ENCODE results near the gene MPHOSPH10.

The MPHOSPH10 gene

DNA sequence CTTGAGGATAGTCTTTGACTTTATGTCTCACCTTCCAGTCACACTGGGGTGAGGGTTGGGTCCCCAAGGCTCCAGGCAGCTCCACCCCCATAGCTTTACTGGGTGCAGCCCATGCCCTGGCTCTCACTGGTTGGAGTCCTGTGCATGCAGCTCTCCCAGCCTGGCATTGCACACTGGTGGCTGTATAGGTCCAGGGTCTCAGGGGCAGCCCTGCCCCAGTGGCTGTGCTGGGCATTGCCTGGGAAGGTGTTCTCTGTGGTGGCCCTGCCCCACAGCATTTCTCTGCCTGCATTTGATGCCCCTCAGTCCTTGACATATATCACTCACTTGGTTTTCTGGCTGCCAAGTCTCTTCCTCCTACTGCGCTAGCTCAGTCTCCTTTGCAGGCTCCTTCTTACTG lies 21.2 kb downstream of the MPHOSPH10 start:
- Histone ChIP-seq H3K9me3 (ENCODE audit: control extremely low read depth in 1 of 5, control insufficient read depth in 4 of 5, insufficient read depth in 2 of 5, low read depth in 1 of 5, low read length in 4 of 5) (no peaks in the 10 kb centered on the region), H3K4me1 (ENCODE audit: control extremely low read depth in 1 of 4, control insufficient read depth in 4 of 4, insufficient read depth in 4 of 4, low read length in 3 of 4) (no peaks in the 10 kb centered on the region), H3K36me3 (ENCODE audit: control insufficient read depth in 4 of 4, insufficient read depth in 4 of 4, low read length in 3 of 4) (peaks cover 19 to 37% (median 31%) of the 10 kb centered on the region in 4 experiments), H3K4me3 (ENCODE audit: control insufficient read depth in 1 of 7, extremely low read depth in 1 of 7, insufficient read depth in 4 of 7, low read depth in 2 of 7, low read length in 6 of 7) (no peak overlapping the region), H3K27ac (ENCODE audit: insufficient read depth in 1 of 2, low read depth in 1 of 2, low read length in 2 of 2, poor library complexity in 1 of 2, severe bottlenecking in 2 of 2) (no peak overlapping the region), H3K27me3 (replicated peaks in 2 of 5; ENCODE audit: control insufficient read depth in 4 of 5, insufficient read depth in 5 of 5, low read length in 4 of 5) (peaks cover 0 to 4% (median 0%) of the 10 kb centered on the region in 5 experiments)
- ChIA-PET CTCF (no interaction called here), POLR2A (no interaction called here)
- DNase-seq, result no peak
- whole genome bisulfite sequencing (ENCODE audit: insufficient coverage), result 75% methylated on average over 1 of the region's 1 CpG

- POLR2A ChIA-PET, result interaction anchor here (0.6 to 1.0 kb wide), 2 partner anchors 19 to 86 kb away, joined by 3 read pairs; no protein-coding TSS in a partner anchor
- H3K9me3 ChIP-seq (ENCODE audit: control extremely low read depth in 1 of 5, control insufficient read depth in 4 of 5, insufficient read depth in 2 of 5, low read depth in 1 of 5, low read length in 4 of 5), result no peaks in the 10 kb centered on the region
- CTCF ChIA-PET, result interaction anchor here (1.1 to 4.6 kb wide), 3 partner anchors 53 to 358 kb away, joined by 3 to 20 read pairs (median 4); no protein-coding TSS in a partner anchor
- H3K4me1 ChIP-seq (ENCODE audit: control extremely low read depth in 1 of 4, control insufficient read depth in 4 of 4, insufficient read depth in 4 of 4, low read length in 3 of 4), result peaks cover 0 to 9% (median 4%) of the 10 kb centered on the region in 4 experiments
- 98% methylated on average over 10 of the region's 11 CpGs for WGBS (ENCODE audit: insufficient coverage)
- H3K27me3 ChIP-seq (replicated peaks in 2 of 5; ENCODE audit: control insufficient read depth in 4 of 5, insufficient read depth in 5 of 5, low read length in 4 of 5), result peaks cover 0 to 6% (median 0%) of the 10 kb centered on the region in 5 experiments
- H3K36me3 ChIP-seq (ENCODE audit: control insufficient read depth in 4 of 4, insufficient read depth in 4 of 4, low read length in 3 of 4), result peaks cover 6 to 21% (median 17%) of the 10 kb centered on the region in 4 experiments
- no peak for DNase-seq
- no peak overlapping the region for H3K27ac ChIP-seq (ENCODE audit: insufficient read depth in 1 of 2, low read depth in 1 of 2, low read length in 2 of 2, poor library complexity in 1 of 2, severe bottlenecking in 2 of 2)
- H3K4me3 ChIP-seq (ENCODE audit: control insufficient read depth in 1 of 7, extremely low read depth in 1 of 7, insufficient read depth in 4 of 7, low read depth in 2 of 7, low read length in 6 of 7), result no peak overlapping the region
Measured at GRCh38 chr2:71153585-71154224, 23.3 kb downstream of the MPHOSPH10 start.

DNA sequence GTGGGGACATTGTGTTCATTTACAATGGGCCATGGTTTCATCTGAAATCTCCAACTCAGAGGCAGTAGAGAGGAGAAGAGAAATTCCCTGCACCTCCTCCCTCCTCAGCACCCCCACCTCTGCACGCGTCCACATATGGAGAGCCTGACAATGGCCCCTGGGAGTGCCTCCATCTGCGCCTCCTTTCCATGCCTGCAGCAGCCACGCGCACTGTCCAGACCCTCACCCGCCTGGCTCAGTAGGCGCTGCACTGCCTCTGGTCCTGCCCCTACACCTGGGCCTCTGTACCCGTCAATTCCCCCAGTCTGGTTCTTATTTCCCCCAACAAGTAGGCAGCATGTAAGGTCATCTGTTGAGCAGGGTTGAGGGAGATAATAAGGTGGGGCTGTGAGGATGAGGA lies 23.8 kb downstream of the MPHOSPH10 start:
- H3K4me1 ChIP-seq (ENCODE audit: control extremely low read depth in 1 of 4, control insufficient read depth in 4 of 4, insufficient read depth in 4 of 4, low read length in 3 of 4), result peaks cover 0 to 9% (median 4%) of the 10 kb centered on the region in 4 experiments
- 100% methylated on average over 5 of the region's 8 CpGs for WGBS (ENCODE audit: insufficient coverage)
- H3K4me3 ChIP-seq (ENCODE audit: control insufficient read depth in 1 of 7, extremely low read depth in 1 of 7, insufficient read depth in 4 of 7, low read depth in 2 of 7, low read length in 6 of 7), result no peak overlapping the region
- peaks cover 0 to 6% (median 0%) of the 10 kb centered on the region in 5 experiments for H3K27me3 ChIP-seq (replicated peaks in 2 of 5; ENCODE audit: control insufficient read depth in 4 of 5, insufficient read depth in 5 of 5, low read length in 4 of 5)
- no peaks in the 10 kb centered on the region for H3K9me3 ChIP-seq (ENCODE audit: control extremely low read depth in 1 of 5, control insufficient read depth in 4 of 5, insufficient read depth in 2 of 5, low read depth in 1 of 5, low read length in 4 of 5)
- peaks cover under 1 to 15% (median 11%) of the 10 kb centered on the region in 4 experiments for H3K36me3 ChIP-seq (ENCODE audit: control insufficient read depth in 4 of 4, insufficient read depth in 4 of 4, low read length in 3 of 4)
- ChIA-PET POLR2A (interaction anchor here (1.0 kb wide), 1 partner anchor 86 kb away, joined by 3 read pairs; no protein-coding TSS in a partner anchor), CTCF (interaction anchor here (0.7 to 4.6 kb wide), 9 partner anchors 20 to 357 kb away, joined by 3 to 20 read pairs (median 3); partner anchors contain the start of genes NAGK and ZNF638)
- H3K27ac ChIP-seq (ENCODE audit: insufficient read depth in 1 of 2, low read depth in 1 of 2, low read length in 2 of 2, poor library complexity in 1 of 2, severe bottlenecking in 2 of 2), result no peak overlapping the region
- no peak for DNase-seq

DNA sequence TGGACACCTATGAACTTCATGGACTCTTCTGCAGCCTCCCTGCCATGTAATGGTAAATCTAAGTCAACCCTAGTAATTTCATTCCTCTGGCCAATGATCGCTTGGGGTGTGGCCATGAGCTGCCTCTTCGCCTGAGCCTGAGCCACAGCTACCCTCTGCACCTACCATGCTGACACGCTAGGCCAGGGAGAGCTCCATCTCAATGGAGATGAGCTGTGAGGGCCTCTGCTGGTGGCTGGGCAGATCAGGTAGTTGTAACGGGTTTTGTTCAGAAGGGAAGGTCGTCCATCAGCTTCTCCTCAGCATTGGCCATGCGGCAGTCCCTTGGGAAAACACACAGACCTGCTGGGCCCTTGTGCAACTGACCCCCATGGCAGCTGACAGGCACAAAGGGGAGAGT lies 24.4 kb downstream of the MPHOSPH10 start:
- Histone ChIP-seq H3K4me1 (ENCODE audit: control extremely low read depth in 1 of 4, control insufficient read depth in 4 of 4, insufficient read depth in 4 of 4, low read length in 3 of 4) (peaks cover 0 to 9% (median 4%) of the 10 kb centered on the region in 4 experiments), H3K4me3 (ENCODE audit: control insufficient read depth in 1 of 7, extremely low read depth in 1 of 7, insufficient read depth in 4 of 7, low read depth in 2 of 7, low read length in 6 of 7) (no peak overlapping the region), H3K36me3 (ENCODE audit: control insufficient read depth in 4 of 4, insufficient read depth in 4 of 4, low read length in 3 of 4) (peaks cover 0 to 10% (median 7%) of the 10 kb centered on the region in 4 experiments), H3K27me3 (replicated peaks in 2 of 5; ENCODE audit: control insufficient read depth in 4 of 5, insufficient read depth in 5 of 5, low read length in 4 of 5) (peaks cover 0 to 6% (median 0%) of the 10 kb centered on the region in 5 experiments), H3K27ac (ENCODE audit: insufficient read depth in 1 of 2, low read depth in 1 of 2, low read length in 2 of 2, poor library complexity in 1 of 2, severe bottlenecking in 2 of 2) (no peak overlapping the region), H3K9me3 (ENCODE audit: control extremely low read depth in 1 of 5, control insufficient read depth in 4 of 5, insufficient read depth in 2 of 5, low read depth in 1 of 5, low read length in 4 of 5) (no peaks in the 10 kb centered on the region)
- CTCF ChIA-PET, result interaction anchor here (0.7 to 4.6 kb wide), 13 partner anchors 17 to 357 kb away, joined by 3 to 20 read pairs (median 3); partner anchors contain the start of genes NAGK and ZNF638
- POLR2A ChIA-PET, result no interaction called here
- 90% methylated on average over 6 of the region's 6 CpGs for WGBS (ENCODE audit: insufficient coverage)
- peak; percentile 22 to 48 (median 42) for DNase-seq

DNA sequence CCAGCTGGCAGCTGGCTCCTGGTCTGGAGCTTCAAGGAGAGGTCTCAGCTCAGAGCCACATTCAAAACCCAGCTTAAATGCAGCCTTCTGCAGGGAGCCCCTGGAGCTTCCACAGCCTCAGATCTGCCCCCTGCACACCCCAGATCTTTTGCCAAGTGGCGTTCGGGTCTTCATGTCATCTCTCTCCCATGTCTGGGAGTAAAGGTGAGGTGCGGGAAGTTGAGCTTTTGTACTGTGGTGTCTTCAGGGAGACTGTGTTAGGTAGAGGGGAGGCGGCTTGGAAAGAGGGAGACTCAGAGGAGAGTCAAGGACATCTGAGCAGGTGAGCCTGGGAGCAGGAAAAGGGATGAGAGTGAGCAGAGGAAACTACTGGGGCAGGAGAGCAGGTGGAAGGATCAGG lies 25.4 kb downstream of the MPHOSPH10 start:
- CTCF ChIA-PET, result interaction anchor here (0.6 to 4.6 kb wide), 17 partner anchors 11 to 355 kb away, joined by 3 to 20 read pairs (median 4); no protein-coding TSS in a partner anchor
- no peak overlapping the region for H3K27ac ChIP-seq (ENCODE audit: insufficient read depth in 1 of 2, low read depth in 1 of 2, low read length in 2 of 2, poor library complexity in 1 of 2, severe bottlenecking in 2 of 2)
- peaks cover 0 to 6% (median 0%) of the 10 kb centered on the region in 5 experiments for H3K27me3 ChIP-seq (replicated peaks in 2 of 5; ENCODE audit: control insufficient read depth in 4 of 5, insufficient read depth in 5 of 5, low read length in 4 of 5)
- no peaks in the 10 kb centered on the region for H3K9me3 ChIP-seq (ENCODE audit: control extremely low read depth in 1 of 5, control insufficient read depth in 4 of 5, insufficient read depth in 2 of 5, low read depth in 1 of 5, low read length in 4 of 5)
- no peak overlapping the region for H3K4me3 ChIP-seq (ENCODE audit: control insufficient read depth in 1 of 7, extremely low read depth in 1 of 7, insufficient read depth in 4 of 7, low read depth in 2 of 7, low read length in 6 of 7)
- H3K4me1 ChIP-seq (ENCODE audit: control extremely low read depth in 1 of 4, control insufficient read depth in 4 of 4, insufficient read depth in 4 of 4, low read length in 3 of 4), result peaks cover 0 to 9% (median 4%) of the 10 kb centered on the region in 4 experiments
- no peak for DNase-seq
- 100% methylated on average over 1 of the region's 4 CpGs for WGBS (ENCODE audit: insufficient coverage)
- POLR2A ChIA-PET, result no interaction called here
- no peaks in the 10 kb centered on the region for H3K36me3 ChIP-seq (ENCODE audit: control insufficient read depth in 4 of 4, insufficient read depth in 4 of 4, low read length in 3 of 4)

DNA sequence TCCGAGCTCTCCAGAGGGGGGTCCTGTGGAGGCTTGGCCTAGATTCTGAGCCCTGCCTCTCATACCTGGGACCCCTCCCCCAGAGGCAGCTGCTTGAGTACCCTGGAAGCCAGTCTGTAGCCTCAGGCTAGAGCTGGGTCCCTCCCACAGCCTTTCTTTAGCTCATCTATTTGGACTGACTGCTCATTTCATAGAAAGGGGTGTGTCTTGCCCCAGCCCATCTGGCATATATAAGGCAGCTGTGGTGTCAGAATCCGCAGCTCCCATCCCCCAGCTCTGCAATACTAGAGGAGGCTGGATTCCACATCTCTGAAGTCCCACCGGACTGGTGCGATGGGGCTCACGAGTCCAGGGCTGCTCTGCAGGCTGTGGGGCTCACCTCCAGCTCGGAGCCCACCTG lies 26.1 kb downstream of the MPHOSPH10 start:
- DNase-seq, result no peak
- H3K27ac ChIP-seq (ENCODE audit: insufficient read depth in 1 of 2, low read depth in 1 of 2, low read length in 2 of 2, poor library complexity in 1 of 2, severe bottlenecking in 2 of 2), result no peak overlapping the region
- WGBS (ENCODE audit: insufficient coverage), result 87% methylated on average over 6 of the region's 6 CpGs
- peaks cover 0 to 6% (median 0%) of the 10 kb centered on the region in 5 experiments for H3K27me3 ChIP-seq (replicated peaks in 2 of 5; ENCODE audit: control insufficient read depth in 4 of 5, insufficient read depth in 5 of 5, low read length in 4 of 5)
- CTCF ChIA-PET, result interaction anchor here (0.9 to 4.6 kb wide), 14 partner anchors 12 to 355 kb away, joined by 3 to 20 read pairs (median 5); no protein-coding TSS in a partner anchor
- no peaks in the 10 kb centered on the region for H3K36me3 ChIP-seq (ENCODE audit: control insufficient read depth in 4 of 4, insufficient read depth in 4 of 4, low read length in 3 of 4)
- POLR2A ChIA-PET, result no interaction called here
- no peaks in the 10 kb centered on the region for H3K9me3 ChIP-seq (ENCODE audit: control extremely low read depth in 1 of 5, control insufficient read depth in 4 of 5, insufficient read depth in 2 of 5, low read depth in 1 of 5, low read length in 4 of 5)
- peaks cover 0 to 9% (median 4%) of the 10 kb centered on the region in 4 experiments for H3K4me1 ChIP-seq (ENCODE audit: control extremely low read depth in 1 of 4, control insufficient read depth in 4 of 4, insufficient read depth in 4 of 4, low read length in 3 of 4)
- H3K4me3 ChIP-seq (ENCODE audit: control insufficient read depth in 1 of 7, extremely low read depth in 1 of 7, insufficient read depth in 4 of 7, low read depth in 2 of 7, low read length in 6 of 7), result peak overlapping the region in 1 of 7 experiments; percentile 55

Data from common myeloid progenitor, CD34-positive (primary cell).